ENCODE data around the gene EMID1. TPM values are rescaled to one million over a fixed set of nuclear protein-coding genes. Genes with fewer than 3 reads are reported as not detected.
"Not testable (repeated sequence)": the region's sequence is repeated elsewhere in the genome, so short reads cannot be mapped to it uniquely, and the experiment has no call there.

Gene EMID1
- total and polyA plus RNA-seq, 4 donors: 10.3 to 24.4 (median 14.9) TPM

DNA sequence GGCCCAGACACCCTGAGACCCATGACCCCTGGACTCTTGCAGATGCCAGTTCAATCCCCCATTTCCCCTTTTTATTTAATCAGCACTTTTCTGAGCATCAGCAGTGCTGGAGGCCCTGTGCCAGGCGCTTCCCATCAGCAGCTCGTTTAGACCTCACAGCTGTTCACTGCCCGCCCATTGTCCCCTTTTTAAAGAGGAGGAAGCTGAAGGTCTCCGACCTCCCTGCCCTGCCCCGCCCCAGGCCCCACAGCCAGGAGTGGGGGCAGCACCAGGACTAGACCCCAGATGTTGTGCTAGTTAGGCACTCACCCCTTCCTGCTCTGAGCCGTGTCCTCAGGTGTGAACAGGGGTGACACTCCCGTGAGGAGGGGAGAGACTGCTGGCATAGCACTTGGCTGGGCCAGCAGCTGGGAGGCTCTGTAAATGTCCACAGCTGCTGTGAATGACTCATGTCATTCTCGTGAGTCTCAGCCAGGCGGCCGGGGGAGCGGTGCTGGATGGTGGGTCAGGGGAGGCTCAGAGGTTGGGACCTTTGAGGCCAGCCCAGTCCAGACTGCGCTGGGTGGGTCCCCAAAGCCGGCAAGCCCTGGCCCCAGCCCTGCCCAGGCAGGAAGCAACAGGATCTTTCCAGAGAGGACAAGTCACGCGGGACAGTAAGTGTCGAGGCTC lies 19.9 kb downstream of the EMID1 start:
- H3K27ac ChIP-seq (ENCODE audit: low read depth, low read length): no peak overlapping the region
- no peaks in the 10 kb centered on the region for H3K9me3 ChIP-seq (ENCODE audit: control insufficient read depth, insufficient read depth, low read length)
- peaks cover 20% of the 10 kb centered on the region for H3K36me3 ChIP-seq (ENCODE audit: control insufficient read depth, insufficient read depth, low read length)
- peaks cover 23% of the 10 kb centered on the region for H3K4me1 ChIP-seq (ENCODE audit: control insufficient read depth, insufficient read depth, low read length)
- DNase-seq (ENCODE audit: low read depth in 4 of 6, low spot score in 6 of 6): no peak
- H3K27me3 ChIP-seq (ENCODE audit: control insufficient read depth, insufficient read depth, low read length): no peaks in the 10 kb centered on the region
- 67% methylated on average over 12 of the region's 16 CpGs for WGBS (ENCODE audit: insufficient coverage)
- no peak overlapping the region for H3K4me3 ChIP-seq (ENCODE audit: low read depth, low read length)

DNA sequence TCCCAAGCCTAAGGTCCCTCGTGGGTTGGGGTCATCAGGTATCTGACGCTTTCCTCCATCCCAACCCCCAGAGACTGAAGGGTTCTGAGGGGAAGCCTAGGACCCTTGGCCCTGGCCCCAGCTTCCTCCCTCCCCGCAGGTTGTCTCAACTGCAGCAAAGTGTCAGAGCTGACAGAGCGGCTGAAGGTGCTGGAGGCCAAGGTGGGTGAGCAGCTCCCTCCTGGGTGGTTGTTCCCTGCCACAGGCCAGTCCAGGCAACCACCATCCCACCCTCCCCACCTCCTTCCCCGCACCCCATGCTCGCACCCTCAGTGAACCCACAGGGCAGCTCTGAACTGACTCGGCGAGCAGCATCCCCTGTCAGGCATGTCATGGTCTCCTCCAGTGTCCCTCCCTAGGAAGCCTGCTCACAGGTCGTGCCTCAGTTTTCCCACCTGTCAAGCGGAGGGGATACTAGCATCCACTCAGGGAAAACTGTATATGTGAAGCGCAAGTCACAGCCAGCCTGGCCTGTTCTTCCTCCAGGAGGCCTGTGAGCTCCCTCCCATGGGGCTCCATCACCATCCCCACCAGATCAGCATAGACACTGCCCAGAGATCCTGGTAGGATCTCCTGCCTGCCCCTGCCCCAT lies 20.8 kb downstream of the EMID1 start:
- H3K9me3 ChIP-seq (ENCODE audit: control insufficient read depth, insufficient read depth, low read length): no peaks in the 10 kb centered on the region
- H3K27ac ChIP-seq (ENCODE audit: low read depth, low read length): no peak overlapping the region
- H3K27me3 ChIP-seq (ENCODE audit: control insufficient read depth, insufficient read depth, low read length): no peaks in the 10 kb centered on the region
- DNase-seq (ENCODE audit: low read depth in 4 of 6, low spot score in 6 of 6): no peak
- peaks cover 24% of the 10 kb centered on the region for H3K36me3 ChIP-seq (ENCODE audit: control insufficient read depth, insufficient read depth, low read length)
- 94% methylated on average over 9 of the region's 11 CpGs for WGBS (ENCODE audit: insufficient coverage)
- H3K4me3 ChIP-seq (ENCODE audit: low read depth, low read length): no peak overlapping the region
- H3K4me1 ChIP-seq (ENCODE audit: control insufficient read depth, insufficient read depth, low read length): peaks cover 26% of the 10 kb centered on the region

GRCh38 chr22:29230972-29231875 lies 25.5 kb downstream of the EMID1 start:
- Histone ChIP-seq H3K36me3 (ENCODE audit: control insufficient read depth, insufficient read depth, low read length) (peaks cover 27% of the 10 kb centered on the region), H3K4me3 (ENCODE audit: low read depth, low read length) (no peak overlapping the region), H3K4me1 (ENCODE audit: control insufficient read depth, insufficient read depth, low read length) (peaks cover 3% of the 10 kb centered on the region), H3K27ac (ENCODE audit: low read depth, low read length) (no peak overlapping the region), H3K9me3 (ENCODE audit: control insufficient read depth, insufficient read depth, low read length) (no peaks in the 10 kb centered on the region), H3K27me3 (ENCODE audit: control insufficient read depth, insufficient read depth, low read length) (no peaks in the 10 kb centered on the region)
- no peak for DNase-seq (ENCODE audit: low read depth in 4 of 6, low spot score in 6 of 6)
- WGBS (ENCODE audit: insufficient coverage): 92% methylated on average over 17 of the region's 19 CpGs

GRCh38 chr22:29231971-29232959 lies 26.6 kb downstream of the EMID1 start:
- no peak overlapping the region for H3K4me3 ChIP-seq (ENCODE audit: low read depth, low read length)
- H3K27ac ChIP-seq (ENCODE audit: low read depth, low read length): no peak overlapping the region
- no peaks in the 10 kb centered on the region for H3K9me3 ChIP-seq (ENCODE audit: control insufficient read depth, insufficient read depth, low read length)
- peaks cover 23% of the 10 kb centered on the region for H3K36me3 ChIP-seq (ENCODE audit: control insufficient read depth, insufficient read depth, low read length)
- no peak for DNase-seq (ENCODE audit: low read depth in 4 of 6, low spot score in 6 of 6)
- WGBS (ENCODE audit: insufficient coverage): 80% methylated on average over 21 of the region's 22 CpGs
- H3K4me1 ChIP-seq (ENCODE audit: control insufficient read depth, insufficient read depth, low read length): peaks cover 3% of the 10 kb centered on the region
- H3K27me3 ChIP-seq (ENCODE audit: control insufficient read depth, insufficient read depth, low read length): no peaks in the 10 kb centered on the region

GRCh38 chr22:29233277-29233877 lies 27.7 kb downstream of the EMID1 start:
- 91% methylated on average over 1 of the region's 1 CpG for WGBS (ENCODE audit: insufficient coverage)
- peaks cover 3% of the 10 kb centered on the region for H3K4me1 ChIP-seq (ENCODE audit: control insufficient read depth, insufficient read depth, low read length)
- no peak overlapping the region for H3K4me3 ChIP-seq (ENCODE audit: low read depth, low read length)
- peaks cover 23% of the 10 kb centered on the region for H3K36me3 ChIP-seq (ENCODE audit: control insufficient read depth, insufficient read depth, low read length)
- no peak for DNase-seq (ENCODE audit: low read depth in 4 of 6, low spot score in 6 of 6)
- H3K27ac ChIP-seq (ENCODE audit: low read depth, low read length): no peak overlapping the region
- H3K9me3 ChIP-seq (ENCODE audit: control insufficient read depth, insufficient read depth, low read length): no peaks in the 10 kb centered on the region
- no peaks in the 10 kb centered on the region for H3K27me3 ChIP-seq (ENCODE audit: control insufficient read depth, insufficient read depth, low read length)

DNA sequence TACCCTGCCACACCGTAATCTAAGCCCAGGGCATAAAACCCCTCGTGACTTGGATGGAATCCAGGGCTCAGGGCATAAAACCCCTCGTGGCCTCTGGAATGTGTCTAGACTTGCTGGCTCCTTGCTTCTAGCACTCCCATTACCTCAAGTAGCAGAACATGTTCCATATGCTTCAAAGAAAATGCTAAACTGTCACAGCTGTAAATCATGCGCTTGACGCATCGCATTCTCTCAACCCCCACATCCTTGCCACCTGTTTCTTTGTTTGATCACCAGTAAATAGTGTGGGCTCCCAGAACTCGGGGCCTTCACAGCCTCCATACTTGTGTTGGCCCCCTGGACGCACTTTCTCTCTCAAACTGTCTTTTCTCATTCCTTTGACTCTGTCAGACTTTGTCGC lies 34.8 kb downstream of the EMID1 start:
- WGBS (ENCODE audit: insufficient coverage): 90% methylated on average over 6 of the region's 9 CpGs
- H3K4me3 ChIP-seq (ENCODE audit: low read depth, low read length); H3K4me1 ChIP-seq (ENCODE audit: control insufficient read depth, insufficient read depth, low read length); H3K9me3 ChIP-seq (ENCODE audit: control insufficient read depth, insufficient read depth, low read length); DNase-seq (ENCODE audit: low read depth in 4 of 6, low spot score in 6 of 6); H3K27ac ChIP-seq (ENCODE audit: low read depth, low read length); H3K27me3 ChIP-seq (ENCODE audit: control insufficient read depth, insufficient read depth, low read length): not testable (repeated sequence)
- peaks cover 14% of the 10 kb centered on the region for H3K36me3 ChIP-seq (ENCODE audit: control insufficient read depth, insufficient read depth, low read length)

- H3K9me3 ChIP-seq (ENCODE audit: control insufficient read depth, insufficient read depth, low read length): peaks cover 5% of the 10 kb centered on the region
- H3K27ac ChIP-seq (ENCODE audit: low read depth, low read length): no peak overlapping the region
- peaks cover 5% of the 10 kb centered on the region for H3K4me1 ChIP-seq (ENCODE audit: control insufficient read depth, insufficient read depth, low read length)
- no peaks in the 10 kb centered on the region for H3K27me3 ChIP-seq (ENCODE audit: control insufficient read depth, insufficient read depth, low read length)
- no peak for DNase-seq (ENCODE audit: low read depth in 4 of 6, low spot score in 6 of 6)
- 87% methylated on average over 3 of the region's 11 CpGs for WGBS (ENCODE audit: insufficient coverage)
- H3K4me3 ChIP-seq (ENCODE audit: low read depth, low read length): no peak overlapping the region
- H3K36me3 ChIP-seq (ENCODE audit: control insufficient read depth, insufficient read depth, low read length): peaks cover 14% of the 10 kb centered on the region
Observed at GRCh38 chr22:29243874-29244446, 38.3 kb downstream of the EMID1 start.

DNA sequence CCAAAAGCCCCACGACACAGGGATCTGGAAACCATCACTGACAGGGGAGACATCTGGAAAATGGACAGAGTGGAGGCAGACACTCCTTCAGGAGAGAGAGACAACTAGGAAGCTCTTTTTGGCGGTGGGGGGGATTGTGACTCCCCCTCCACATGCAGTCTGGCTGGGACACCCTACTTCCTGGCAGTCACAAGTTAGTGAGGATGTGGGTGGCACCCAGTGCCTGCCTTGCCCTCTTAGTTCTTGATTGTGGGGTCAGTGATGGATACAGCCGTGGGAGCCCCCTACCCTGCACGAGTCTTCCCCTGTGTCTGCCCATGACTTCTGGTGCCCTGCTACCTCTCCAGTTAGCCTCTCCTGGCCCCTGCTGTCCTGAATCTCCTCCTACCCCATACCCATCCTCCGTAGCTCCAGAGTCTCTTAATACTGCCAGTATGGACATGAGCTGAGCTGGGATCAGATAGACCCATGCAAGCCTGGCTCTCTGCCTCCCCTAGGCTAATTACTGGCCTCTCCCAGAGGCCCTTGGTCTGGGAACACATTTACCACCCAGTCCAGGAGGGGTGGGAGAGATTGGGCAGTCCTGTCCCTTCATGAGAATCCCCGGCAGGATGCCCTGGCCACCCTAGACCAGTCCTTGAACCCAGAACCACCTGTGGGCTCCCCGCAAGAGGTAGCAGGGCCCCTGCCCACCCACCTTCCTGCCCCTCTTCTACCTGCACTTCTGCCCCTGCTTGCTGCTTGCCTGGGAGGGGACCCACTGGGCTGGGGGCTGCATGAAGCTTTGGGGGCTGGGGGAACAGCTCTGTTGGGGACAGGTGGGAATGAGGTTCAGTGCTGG lies 39.3 kb downstream of the EMID1 start:
- Histone ChIP-seq H3K9me3 (ENCODE audit: control insufficient read depth, insufficient read depth, low read length) (peaks cover 5% of the 10 kb centered on the region), H3K27ac (ENCODE audit: low read depth, low read length) (no peak overlapping the region), H3K4me1 (ENCODE audit: control insufficient read depth, insufficient read depth, low read length) (peaks cover 5% of the 10 kb centered on the region), H3K4me3 (ENCODE audit: low read depth, low read length) (no peak overlapping the region), H3K36me3 (ENCODE audit: control insufficient read depth, insufficient read depth, low read length) (peaks cover 16% of the 10 kb centered on the region), H3K27me3 (ENCODE audit: control insufficient read depth, insufficient read depth, low read length) (no peaks in the 10 kb centered on the region)
- no peak for DNase-seq (ENCODE audit: low read depth in 4 of 6, low spot score in 6 of 6)
- 88% methylated on average over 4 of the region's 7 CpGs for WGBS (ENCODE audit: insufficient coverage)
